Skeletal muscle tissue (tissue), 4 donors: ENCODE measurements around the gene TRAPPC8. TPM values are rescaled to one million over a fixed set of nuclear protein-coding genes. Genes with fewer than 3 reads are reported as not detected.
"Not testable (repeated sequence)": the region's sequence is repeated elsewhere in the genome, so short reads cannot be mapped to it uniquely, and the experiment has no call there.

Source experiments
- H3K27ac ChIP-seq: one replicate; pipeline ENCODE4 v1.7.0; 2013; ENCODE audit warnings: mild to moderate bottlenecking, low read depth, low read length, inconsistent platforms
- H3K27me3 ChIP-seq, 3 donors: one replicate each; pipeline ENCODE4 v1.7.0; 2013; ENCODE audit warnings: low read length in 3 of 3; ENCODE audit not compliant: control insufficient read depth in 3 of 3, insufficient read depth in 3 of 3
- H3K36me3 ChIP-seq, 3 donors: one replicate each; pipeline ENCODE4 v1.7.0; 2013; ENCODE audit warnings: low read length in 3 of 3; ENCODE audit not compliant: control insufficient read depth in 3 of 3, insufficient read depth in 3 of 3
- H3K4me1 ChIP-seq, 3 donors: one replicate each; pipeline ENCODE4 v1.7.0; 2013; ENCODE audit warnings: low read length in 3 of 3, mild to moderate bottlenecking in 3 of 3; ENCODE audit not compliant: control insufficient read depth in 3 of 3, insufficient read depth in 3 of 3
- H3K4me3 ChIP-seq, 3 donors: one replicate each; pipeline ENCODE4 v1.7.0; 2013; ENCODE audit warnings: low read length in 3 of 3
- H3K9ac ChIP-seq, 3 donors: one replicate each; pipeline ENCODE4 v1.7.0; 2013; ENCODE audit warnings: low read length in 3 of 3, mild to moderate bottlenecking in 3 of 3, moderate library complexity in 2 of 3, low read depth in 1 of 3
- H3K9me3 ChIP-seq, 3 donors: one replicate each; pipeline ENCODE4 v1.7.0; 2013; ENCODE audit warnings: low read length in 3 of 3; ENCODE audit not compliant: control insufficient read depth in 3 of 3
- total RNA-seq: library from RNA; depleted of rRNA; stranded (reverse); fragments of >200 nt; gene quantifications from one replicate; pipeline ENCODE4 v1.2.3, GENCODE V29; 2014
- donor health status: Osteomylitis.

Gene TRAPPC8
- total RNA-seq, 1 donor from 2014 or later = 44.9 TPM

GRCh38 chr18:31809049-31809448 is 133.9 kb downstream of the TRAPPC8 start:
- not testable (repeated sequence) for H3K9ac ChIP-seq, H3K27me3 ChIP-seq, H3K27ac ChIP-seq, H3K36me3 ChIP-seq, H3K9me3 ChIP-seq, H3K4me3 ChIP-seq, H3K4me1 ChIP-seq

DNA sequence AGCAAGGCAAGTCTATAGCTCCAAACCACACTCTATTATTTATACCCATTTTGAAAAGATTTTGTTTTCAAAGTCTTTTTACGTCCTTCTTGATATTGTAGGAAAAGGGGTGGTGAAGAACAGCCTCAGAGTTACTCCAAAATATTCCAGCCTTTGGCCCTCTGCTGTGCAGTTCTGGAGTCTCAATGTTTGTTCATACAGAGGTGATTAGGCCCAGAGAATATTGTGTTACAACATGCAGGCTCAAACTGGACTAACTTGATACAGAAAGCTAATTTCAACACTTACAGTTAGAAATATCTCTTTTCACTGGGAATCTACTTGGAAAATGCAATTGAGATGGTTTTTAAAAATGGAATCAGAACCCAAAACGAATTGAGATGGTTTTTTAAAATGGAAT is 141.8 kb downstream of the TRAPPC8 start:
- no peaks in the 10 kb centered on the region for H3K4me1 ChIP-seq
- no peaks in the 10 kb centered on the region for H3K9me3 ChIP-seq
- H3K27ac ChIP-seq = no peak overlapping the region
- H3K9ac ChIP-seq = no peak overlapping the region
- no peaks in the 10 kb centered on the region for H3K27me3 ChIP-seq
- no peak overlapping the region for H3K4me3 ChIP-seq
- no peaks in the 10 kb centered on the region for H3K36me3 ChIP-seq

GRCh38 chr18:31799257-31799656 is 143.7 kb downstream of the TRAPPC8 start:
- not testable (repeated sequence) for H3K9ac ChIP-seq, H3K27ac ChIP-seq, H3K9me3 ChIP-seq, H3K36me3 ChIP-seq, H3K27me3 ChIP-seq, H3K4me1 ChIP-seq, H3K4me3 ChIP-seq

GRCh38 chr18:31798399-31798798 is 144.5 kb downstream of the TRAPPC8 start:
- Histone ChIP-seq H3K9me3 (no peaks in the 10 kb centered on the region), H3K27ac (no peak overlapping the region), H3K4me1 (no peaks in the 10 kb centered on the region), H3K4me3 (no peak overlapping the region), H3K9ac (no peak overlapping the region), H3K27me3 (no peaks in the 10 kb centered on the region), H3K36me3 (no peaks in the 10 kb centered on the region)

DNA sequence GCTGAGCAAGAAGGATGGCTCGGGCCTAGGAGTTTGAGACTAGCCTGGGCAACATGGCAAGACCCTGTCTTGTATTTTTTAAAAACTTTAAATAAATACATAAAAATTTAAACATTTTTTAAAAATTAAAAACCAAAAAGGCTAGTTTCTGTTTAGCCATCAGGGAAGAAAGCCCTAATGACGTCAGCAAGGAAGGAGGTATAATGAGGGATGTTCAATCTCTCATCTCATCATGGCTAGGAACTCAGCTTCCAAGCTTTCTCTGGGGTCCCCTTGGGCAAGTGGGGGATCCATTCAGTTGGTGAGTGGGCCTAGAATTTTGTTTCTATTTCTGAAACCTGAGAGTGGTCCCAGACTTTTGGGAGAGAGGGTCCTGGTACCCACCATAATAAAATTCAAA is 147.2 kb downstream of the TRAPPC8 start:
- no peaks in the 10 kb centered on the region for H3K27me3 ChIP-seq
- no peaks in the 10 kb centered on the region for H3K9me3 ChIP-seq
- no peak overlapping the region for H3K9ac ChIP-seq
- H3K27ac ChIP-seq = no peak overlapping the region
- H3K4me1 ChIP-seq = no peaks in the 10 kb centered on the region
- no peaks in the 10 kb centered on the region for H3K36me3 ChIP-seq
- no peak overlapping the region for H3K4me3 ChIP-seq

GRCh38 chr18:31793531-31793930 is 149.4 kb downstream of the TRAPPC8 start:
- H3K36me3 ChIP-seq = no peaks in the 10 kb centered on the region
- no peak overlapping the region for H3K4me3 ChIP-seq
- H3K4me1 ChIP-seq = no peaks in the 10 kb centered on the region
- no peak overlapping the region for H3K27ac ChIP-seq
- no peak overlapping the region for H3K9ac ChIP-seq
- no peaks in the 10 kb centered on the region for H3K27me3 ChIP-seq
- no peaks in the 10 kb centered on the region for H3K9me3 ChIP-seq

GRCh38 chr18:31792580-31792911 is 150.4 kb downstream of the TRAPPC8 start:
- no peak overlapping the region for H3K4me3 ChIP-seq
- H3K4me1 ChIP-seq = no peaks in the 10 kb centered on the region
- no peaks in the 10 kb centered on the region for H3K36me3 ChIP-seq
- no peak overlapping the region for H3K27ac ChIP-seq
- H3K9ac ChIP-seq = no peak overlapping the region
- no peaks in the 10 kb centered on the region for H3K27me3 ChIP-seq
- no peaks in the 10 kb centered on the region for H3K9me3 ChIP-seq

DNA sequence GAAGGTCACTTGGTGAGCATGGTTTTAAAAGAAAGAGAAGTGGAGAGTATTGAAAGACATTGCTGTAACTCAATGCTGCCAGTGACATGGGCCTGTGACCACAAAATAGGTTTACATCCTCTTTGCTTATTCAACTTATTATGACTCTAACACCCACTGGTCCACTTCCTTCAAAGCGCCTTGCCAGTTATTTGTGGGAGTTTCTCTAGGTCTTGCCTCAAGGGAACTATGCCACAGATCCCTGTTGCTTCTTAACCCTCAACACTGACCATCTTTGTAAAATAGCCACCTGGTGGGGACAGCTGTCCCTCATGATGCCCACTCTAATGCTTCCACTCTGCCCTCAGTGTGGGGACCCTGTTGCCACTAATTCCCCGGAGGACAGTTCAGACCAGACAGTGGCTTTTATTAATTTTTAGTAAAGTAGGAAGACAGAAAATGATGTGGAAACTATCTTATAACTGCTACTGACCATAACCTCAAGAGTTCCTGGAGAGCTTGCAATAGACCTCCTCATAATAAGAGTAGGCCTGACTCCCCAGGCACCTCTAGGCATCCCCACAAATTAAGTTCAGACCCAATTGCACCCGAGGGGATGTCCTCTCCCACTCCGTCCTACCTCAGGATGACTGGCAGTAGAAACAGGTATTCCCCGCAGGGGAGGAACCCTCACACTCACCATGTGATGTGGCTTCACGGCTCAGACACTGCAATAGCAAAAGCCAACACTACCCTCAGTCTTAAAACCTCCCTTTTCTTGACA is 150.9 kb downstream of the TRAPPC8 start:
- Histone ChIP-seq H3K4me1 (no peaks in the 10 kb centered on the region), H3K9ac (no peak overlapping the region), H3K9me3 (no peaks in the 10 kb centered on the region), H3K36me3 (no peaks in the 10 kb centered on the region), H3K27me3 (no peaks in the 10 kb centered on the region), H3K4me3 (no peak overlapping the region), H3K27ac (no peak overlapping the region)

DNA sequence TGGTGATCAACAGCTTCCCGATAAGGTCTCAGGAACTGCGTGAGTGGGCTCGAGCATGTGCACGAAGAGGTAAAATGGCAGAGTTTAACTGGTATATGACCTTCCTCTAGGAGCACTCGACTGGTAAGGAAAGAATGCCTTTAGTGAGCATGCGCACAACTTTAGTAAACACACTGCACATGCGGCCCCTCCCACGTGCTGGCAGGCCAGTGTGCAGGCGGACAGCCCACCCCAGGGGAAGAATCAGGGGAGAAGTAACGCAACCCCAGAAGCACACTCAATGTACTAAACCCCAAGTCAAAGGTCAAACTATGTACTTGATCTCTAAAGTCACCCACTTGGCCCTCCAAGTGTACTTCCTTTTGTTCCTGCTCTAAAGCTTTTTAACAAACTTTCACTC is 153.5 kb downstream of the TRAPPC8 start:
- no peaks in the 10 kb centered on the region for H3K4me1 ChIP-seq
- H3K27me3 ChIP-seq = no peaks in the 10 kb centered on the region
- H3K36me3 ChIP-seq = no peaks in the 10 kb centered on the region
- no peak overlapping the region for H3K27ac ChIP-seq
- no peak overlapping the region for H3K9ac ChIP-seq
- H3K4me3 ChIP-seq = no peak overlapping the region
- no peaks in the 10 kb centered on the region for H3K9me3 ChIP-seq

- Histone ChIP-seq H3K9ac (no peak overlapping the region), H3K4me3 (no peak overlapping the region), H3K27me3 (no peaks in the 10 kb centered on the region), H3K4me1 (no peaks in the 10 kb centered on the region), H3K36me3 (no peaks in the 10 kb centered on the region), H3K27ac (no peak overlapping the region), H3K9me3 (peaks cover 0 to 7% (median 2%) of the 10 kb centered on the region in 3 donors)
Measured at GRCh38 chr18:31783059-31783458, 159.9 kb downstream of the TRAPPC8 start.
